T-helper 17 cell (primary cell): ENCODE data around the gene RNF207. TPM values are rescaled to one million over a fixed set of nuclear protein-coding genes. Genes with fewer than 3 reads are reported as not detected.

Experiments used
- ATAC-seq: fragments of 150-1000 bp; cut with Tn5 transposase; 2 replicates; pipeline ENCODE4 v1.10.0; 2021; ENCODE audit warnings: mild to moderate bottlenecking, moderate library complexity
- DNase-seq, 3 donors: peaks; one replicate each; pipeline versions ENCODE4 v3.0.0 to v3.0.0-alpha.2; 2020 to 2021
- H3K9me3 ChIP-seq: one replicate; pipeline ENCODE4 v1.7.0; 2013; ENCODE audit warnings: low read length, mild to moderate bottlenecking; ENCODE audit not compliant: control insufficient read depth, poor library complexity, severe bottlenecking
- H3K27ac Mint-ChIP-seq: one replicate; pipeline ENCODE4 v1.8.0; 2022; ENCODE audit warnings: mild to moderate bottlenecking, moderate library complexity, mixed read lengths
- H3K27me3 Mint-ChIP-seq: one replicate; pipeline ENCODE4 v1.8.0; 2022; ENCODE audit warnings: mixed read lengths
- H3K36me3 Mint-ChIP-seq: one replicate; pipeline ENCODE4 v1.8.0; 2022; ENCODE audit warnings: low read depth, mixed read lengths
- H3K4me1 Mint-ChIP-seq: one replicate; pipeline ENCODE4 v1.8.0; 2022; ENCODE audit warnings: mild to moderate bottlenecking, mixed read lengths
- H3K4me3 Mint-ChIP-seq: one replicate; pipeline ENCODE4 v1.8.0; 2022; ENCODE audit warnings: mild to moderate bottlenecking, moderate library complexity, mixed read lengths
- total RNA-seq, 4 donors: library from RNA in 2 of 4; stranded (reverse) in 2 of 4; gene quantifications; one replicate each; pipeline ENCODE4 v1.2.3 and lab custom pipeline; 2022 to 2026

Gene RNF207
- total RNA-seq, 2 donors from 2014 or later, result 17.7 to 25.9 TPM

- H3K9me3 ChIP-seq, result no peaks in the 10 kb centered on the region
- DNase-seq (no peak), ATAC-seq (no peak)
- H3K4me1 Mint-ChIP-seq, result peaks cover 7% of the 10 kb centered on the region
- no peak overlapping the region for H3K4me3 Mint-ChIP-seq
- peaks cover 2% of the 10 kb centered on the region for H3K36me3 Mint-ChIP-seq
- peaks cover 49% of the 10 kb centered on the region for H3K27me3 Mint-ChIP-seq
- H3K27ac Mint-ChIP-seq, result no peak overlapping the region
Measured at GRCh38 chr1:6247651-6248050, 41.7 kb downstream of the RNF207 start.

DNA sequence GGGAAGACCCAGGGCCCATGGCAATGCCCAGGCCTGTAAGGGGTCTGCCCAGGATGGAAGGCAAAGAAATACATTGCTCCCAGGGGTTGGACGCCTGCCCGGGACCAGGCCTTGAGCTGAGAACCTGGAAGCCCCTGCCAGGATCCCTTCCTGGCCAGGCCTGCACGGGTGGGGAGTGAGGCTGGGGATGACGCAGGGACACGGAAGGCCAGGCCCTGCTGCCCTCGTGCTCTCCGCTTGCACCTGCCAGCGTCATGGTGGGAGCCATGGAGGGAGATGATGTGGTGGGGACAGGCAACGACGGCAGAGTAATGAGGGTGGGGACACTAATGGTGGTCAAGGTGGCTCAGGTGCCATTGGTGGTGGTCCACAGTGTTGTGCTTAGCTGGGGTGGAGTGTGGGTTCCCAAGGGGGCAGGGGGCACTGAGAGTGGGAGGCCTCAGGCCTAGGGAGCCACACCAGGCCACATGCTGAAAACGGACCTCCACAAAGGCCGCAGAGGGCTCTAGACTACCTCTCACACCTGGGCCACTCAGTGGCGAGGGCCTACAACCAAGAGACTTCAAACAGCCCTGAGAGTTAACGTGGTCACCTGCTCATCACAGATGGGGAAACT, 42.4 kb downstream of the RNF207 start:
- no peak for DNase-seq
- Mint-ChIP-seq H3K4me1 (peaks cover 7% of the 10 kb centered on the region), H3K27ac (no peak overlapping the region), H3K4me3 (no peak overlapping the region), H3K27me3 (peaks cover 48% of the 10 kb centered on the region), H3K36me3 (peaks cover 2% of the 10 kb centered on the region)
- no peaks in the 10 kb centered on the region for H3K9me3 ChIP-seq
- no peak for ATAC-seq

GRCh38 chr1:6248932-6249738, 43.2 kb downstream of the RNF207 start:
- DNase-seq, result no peak

DNA sequence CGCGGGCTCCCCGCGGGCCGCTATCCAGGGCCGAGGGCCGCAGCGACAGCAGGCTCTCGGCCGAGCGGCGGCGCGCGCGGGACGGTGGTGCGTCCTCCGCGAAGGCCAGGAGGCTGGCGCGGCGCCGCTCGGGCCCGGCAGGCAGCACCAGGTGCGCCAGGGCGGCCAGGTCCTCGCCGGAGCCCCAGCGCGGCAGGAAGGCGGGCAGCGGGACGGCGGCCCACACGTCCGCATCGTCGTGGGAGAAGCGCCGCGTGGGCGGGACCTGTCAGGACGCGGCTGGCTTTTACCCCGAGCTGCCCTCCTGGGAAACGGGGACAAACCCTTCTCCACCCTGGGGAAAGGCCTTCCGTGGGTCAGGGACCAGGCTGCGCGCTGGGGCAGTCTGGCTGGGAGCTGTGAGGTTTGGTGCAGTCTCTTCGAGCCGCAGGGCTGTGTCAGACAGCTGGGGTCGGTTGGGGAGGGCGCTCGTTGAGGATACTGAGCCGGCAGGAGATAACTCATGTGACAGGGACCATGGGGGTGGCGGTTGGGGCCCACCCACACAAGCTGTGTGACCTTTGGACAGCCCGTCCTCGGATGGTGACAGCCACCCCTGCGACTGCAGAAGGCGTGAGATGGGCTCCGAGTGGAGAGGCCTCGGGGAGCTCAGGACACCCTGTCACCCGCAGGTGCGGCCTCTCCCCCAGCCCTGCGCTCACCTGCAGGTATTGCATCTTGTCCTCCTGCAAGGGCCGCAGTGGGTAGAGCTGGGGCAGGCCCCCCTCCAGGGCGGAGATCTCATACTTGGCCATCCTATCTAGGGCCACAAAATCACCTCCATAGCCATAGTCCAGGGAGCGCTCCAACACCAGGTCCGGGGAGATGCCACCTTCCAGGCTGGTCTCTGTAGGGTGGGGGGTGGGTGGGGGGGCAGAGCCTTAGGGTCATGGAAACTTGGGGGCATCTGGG, 44.1 kb downstream of the RNF207 start:
- H3K36me3 Mint-ChIP-seq, result peaks cover 2% of the 10 kb centered on the region
- no peak for DNase-seq
- no peak overlapping the region for H3K27ac Mint-ChIP-seq
- H3K4me3 Mint-ChIP-seq, result no peak overlapping the region
- peaks cover 39% of the 10 kb centered on the region for H3K27me3 Mint-ChIP-seq
- ATAC-seq, result no peak
- H3K9me3 ChIP-seq, result no peaks in the 10 kb centered on the region
- H3K4me1 Mint-ChIP-seq, result peaks cover 7% of the 10 kb centered on the region

More at GRCh38 chr1:6248932-6249738, 43.2 kb downstream of the RNF207 start:
- peaks cover 7% of the 10 kb centered on the region for H3K4me1 Mint-ChIP-seq
- no peak overlapping the region for H3K27ac Mint-ChIP-seq
- H3K9me3 ChIP-seq, result no peaks in the 10 kb centered on the region
- no peak for ATAC-seq
- H3K4me3 Mint-ChIP-seq, result no peak overlapping the region
- H3K36me3 Mint-ChIP-seq, result peaks cover 2% of the 10 kb centered on the region
- peaks cover 39% of the 10 kb centered on the region for H3K27me3 Mint-ChIP-seq

GRCh38 chr1:6251233-6251632, 45.3 kb downstream of the RNF207 start:
- DNase-seq (no peak), ATAC-seq (no peak)
- no peak overlapping the region for H3K27ac Mint-ChIP-seq
- no peak overlapping the region for H3K4me3 Mint-ChIP-seq
- H3K4me1 Mint-ChIP-seq, result peaks cover 5% of the 10 kb centered on the region
- no peaks in the 10 kb centered on the region for H3K9me3 ChIP-seq
- peaks cover 2% of the 10 kb centered on the region for H3K36me3 Mint-ChIP-seq
- peaks cover 37% of the 10 kb centered on the region for H3K27me3 Mint-ChIP-seq

DNA sequence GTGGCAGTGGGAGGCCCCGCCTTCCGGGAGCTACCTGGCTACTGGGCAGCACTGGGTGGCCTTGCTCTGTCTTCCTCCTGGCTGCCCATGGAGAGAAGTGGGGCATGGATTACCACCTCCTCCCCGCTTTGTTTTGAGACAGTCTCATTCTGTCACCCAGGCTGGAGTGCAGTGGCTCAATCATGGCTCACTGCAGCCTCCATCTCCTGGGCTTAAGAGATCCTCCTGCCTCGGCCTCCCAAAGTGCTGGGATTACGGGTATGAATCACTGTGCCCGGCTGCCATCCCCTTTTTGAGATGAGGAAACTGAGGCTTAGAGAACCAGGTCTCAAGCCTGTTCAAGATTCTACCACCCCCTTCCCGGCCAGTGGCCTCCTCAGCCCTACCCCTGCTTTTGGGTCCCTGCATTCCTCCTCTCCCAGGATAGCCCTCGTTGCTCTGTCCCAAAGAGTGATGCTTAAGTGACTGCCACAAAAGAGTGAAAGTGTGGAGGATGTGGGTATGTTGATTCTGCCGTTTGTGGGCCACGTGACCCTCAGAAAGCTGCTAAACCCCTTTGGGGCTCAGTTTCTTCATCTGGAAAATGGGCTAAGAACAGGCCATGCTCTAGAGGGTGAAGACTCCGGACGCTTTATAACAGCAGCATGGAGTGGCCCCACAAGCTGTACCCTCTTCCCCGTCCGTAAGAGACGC, 45.9 kb downstream of the RNF207 start:
- Mint-ChIP-seq H3K36me3 (no peaks in the 10 kb centered on the region), H3K4me3 (no peak overlapping the region), H3K27ac (no peak overlapping the region), H3K27me3 (peaks cover 32% of the 10 kb centered on the region), H3K4me1 (no peaks in the 10 kb centered on the region)
- no peaks in the 10 kb centered on the region for H3K9me3 ChIP-seq
- ATAC-seq (no peak), DNase-seq (no peak)

- H3K36me3 Mint-ChIP-seq, result no peaks in the 10 kb centered on the region
- ATAC-seq, result no peak
Measured at GRCh38 chr1:6252374-6252710, 46.4 kb downstream of the RNF207 start.

GRCh38 chr1:6253380-6253779, 47.5 kb downstream of the RNF207 start:
- H3K9me3 ChIP-seq, result no peaks in the 10 kb centered on the region
- H3K4me3 Mint-ChIP-seq, result no peak overlapping the region
- DNase-seq (no peak), ATAC-seq (no peak)
- H3K27ac Mint-ChIP-seq, result no peak overlapping the region
- no peaks in the 10 kb centered on the region for H3K4me1 Mint-ChIP-seq
- no peaks in the 10 kb centered on the region for H3K36me3 Mint-ChIP-seq
- H3K27me3 Mint-ChIP-seq, result peaks cover 21% of the 10 kb centered on the region

More at GRCh38 chr1:6252374-6252710, 46.4 kb downstream of the RNF207 start:
- H3K4me3 Mint-ChIP-seq, result no peak overlapping the region
- H3K4me1 Mint-ChIP-seq, result no peaks in the 10 kb centered on the region
- no peaks in the 10 kb centered on the region for H3K9me3 ChIP-seq
- no peak for DNase-seq
- peaks cover 31% of the 10 kb centered on the region for H3K27me3 Mint-ChIP-seq
- H3K27ac Mint-ChIP-seq, result no peak overlapping the region

DNA sequence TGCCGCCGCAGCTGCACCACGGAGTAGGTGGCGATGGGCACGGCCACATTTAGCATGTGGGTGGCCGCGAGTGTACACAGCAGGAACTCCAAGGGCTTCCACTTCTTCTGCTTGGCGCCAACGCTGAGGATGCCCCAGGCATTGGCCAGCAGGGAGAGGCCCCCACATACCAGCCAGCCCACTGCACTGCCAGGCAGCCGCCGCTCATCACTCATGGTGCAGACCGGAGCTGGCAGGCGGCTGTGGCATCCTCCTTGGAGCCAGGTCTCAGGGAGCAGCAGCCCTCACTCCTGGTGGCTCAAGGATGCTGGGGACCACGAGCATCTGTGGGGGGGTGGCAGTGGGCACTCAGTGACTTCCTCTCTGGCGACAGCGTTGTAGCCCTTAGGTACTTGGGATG, 48.8 kb downstream of the RNF207 start:
- ATAC-seq (no peak), DNase-seq (no peak)
- Mint-ChIP-seq H3K27ac (no peak overlapping the region), H3K4me3 (no peak overlapping the region), H3K36me3 (no peaks in the 10 kb centered on the region), H3K27me3 (peaks cover 24% of the 10 kb centered on the region), H3K4me1 (no peaks in the 10 kb centered on the region)
- no peaks in the 10 kb centered on the region for H3K9me3 ChIP-seq

DNA sequence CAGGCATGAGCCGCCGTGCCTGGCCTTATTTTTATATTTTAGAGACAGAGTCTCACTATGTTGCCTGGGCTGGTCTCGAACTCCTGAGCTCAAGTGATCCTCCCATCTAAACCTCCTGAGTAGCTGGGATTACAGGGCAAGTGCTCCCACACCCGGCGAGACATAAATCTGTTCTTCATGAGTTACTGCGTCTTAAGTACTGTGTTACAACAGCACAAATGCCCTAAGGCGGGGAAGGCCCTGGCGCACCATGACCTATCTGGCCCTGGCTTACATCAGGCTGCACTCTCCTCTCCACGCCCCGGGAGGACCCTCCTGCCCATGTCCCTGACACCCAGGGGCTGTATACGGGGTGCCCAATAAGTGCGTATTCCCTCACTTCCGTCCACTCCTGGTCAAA, 50.7 kb downstream of the RNF207 start:
- no peak overlapping the region for H3K4me3 Mint-ChIP-seq
- H3K27me3 Mint-ChIP-seq, result peaks cover 14% of the 10 kb centered on the region
- ATAC-seq (no peak), DNase-seq (no peak)
- no peaks in the 10 kb centered on the region for H3K36me3 Mint-ChIP-seq
- no peak overlapping the region for H3K27ac Mint-ChIP-seq
- peaks cover 2% of the 10 kb centered on the region for H3K4me1 Mint-ChIP-seq
- H3K9me3 ChIP-seq, result no peaks in the 10 kb centered on the region

GRCh38 chr1:6257541-6258069, 51.7 kb downstream of the RNF207 start:
- peaks cover 16% of the 10 kb centered on the region for H3K27me3 Mint-ChIP-seq

GRCh38 chr1:6258675-6259074, 52.8 kb downstream of the RNF207 start:
- H3K27me3 Mint-ChIP-seq, result peaks cover 16% of the 10 kb centered on the region
- ATAC-seq, result no peak
- H3K36me3 Mint-ChIP-seq, result no peaks in the 10 kb centered on the region
- peaks cover 2% of the 10 kb centered on the region for H3K4me1 Mint-ChIP-seq
- no peak for DNase-seq
- H3K4me3 Mint-ChIP-seq, result peak overlapping the region; percentile 57
- no peaks in the 10 kb centered on the region for H3K9me3 ChIP-seq
- H3K27ac Mint-ChIP-seq, result no peak overlapping the region

More at GRCh38 chr1:6257541-6258069, 51.7 kb downstream of the RNF207 start:
- no peak overlapping the region for H3K4me3 Mint-ChIP-seq
- ATAC-seq (no peak), DNase-seq (no peak)
- H3K27ac Mint-ChIP-seq, result peak overlapping the region; percentile 21
- H3K36me3 Mint-ChIP-seq, result no peaks in the 10 kb centered on the region
- no peaks in the 10 kb centered on the region for H3K9me3 ChIP-seq
- H3K4me1 Mint-ChIP-seq, result peaks cover 2% of the 10 kb centered on the region
